Activated naive CD4-positive, alpha-beta T cell treated with Interleukin-2 at 50 U/mL for 16 hours (primary cell): ENCODE measurements around the gene SLC47A2.

Experiments
- DNase-seq: peaks from one replicate; pipeline ENCODE4 v3.0.0-alpha.2; 2020

The SLC47A2 gene

GRCh38 chr17:19631905-19632304 lies 84.5 kb downstream of the SLC47A2 start:
- no peak for DNase-seq

- DNase-seq: no peak
These were observed 85.7 kb downstream of the SLC47A2 start for GRCh38 chr17:19630661-19631060.

GRCh38 chr17:19630035-19630434 lies 86.3 kb downstream of the SLC47A2 start:
- no peak for DNase-seq

- no peak for DNase-seq
These were observed 86.9 kb downstream of the SLC47A2 start for GRCh38 chr17:19629449-19629848.
